Right lung (tissue), 5 donors: ENCODE results near the gene PIK3R1. TPM values are rescaled to one million over a fixed set of nuclear protein-coding genes. Genes with fewer than 3 reads are reported as not detected.

Experiments used
- DNase-seq, 2 donors: peaks; one replicate each; pipeline ENCODE4 v3.0.0-alpha.2; 2013
- polyA plus RNA-seq, 5 donors: library from polyadenylated mRNA; unstranded; fragments of 120-200 nt; gene quantifications; one replicate each; pipeline versions ENCODE4 v1.2.1 to v1.2.3, GENCODE V29; 2013; ENCODE audit warnings: inconsistent platforms in 1 of 5, low replicate concordance in 1 of 5; ENCODE audit not compliant: insufficient read length in 5 of 5, insufficient read depth in 1 of 5

PIK3R1 gene
- polyA plus RNA-seq, 5 donors, result 54.4 to 94.3 (median 79.8) TPM

DNA sequence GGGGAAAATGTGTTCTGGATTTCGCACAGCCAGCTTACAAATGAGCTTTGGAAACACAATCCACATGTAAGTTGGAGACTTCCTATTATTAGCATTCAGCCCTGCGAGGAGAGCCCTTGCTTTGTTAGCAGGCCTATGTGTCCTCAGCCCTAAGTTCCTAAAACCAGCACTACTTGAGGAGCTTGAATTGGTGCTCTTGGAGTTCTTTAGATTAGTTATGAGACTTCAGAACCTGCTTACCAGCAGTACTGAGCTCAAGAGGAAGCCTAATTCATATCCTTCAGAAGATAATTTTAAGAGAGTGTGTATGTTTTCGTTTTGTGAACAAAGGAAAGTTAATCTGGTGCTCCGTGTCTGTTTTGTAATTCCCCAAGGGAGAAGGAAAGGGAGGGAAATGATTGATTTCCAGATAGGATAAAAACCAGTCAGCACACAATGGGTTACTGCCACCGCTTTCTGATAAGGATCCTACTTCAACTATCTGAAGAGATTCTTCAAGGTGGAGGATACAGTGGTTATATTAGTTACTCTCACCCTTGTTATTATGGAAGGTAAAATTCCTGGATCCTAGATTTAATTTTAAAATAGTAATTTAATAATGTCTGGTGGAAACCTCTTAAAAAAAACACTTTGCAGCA lies 35.2 kb downstream of the PIK3R1 start:
- DNase-seq, result no peak

DNA sequence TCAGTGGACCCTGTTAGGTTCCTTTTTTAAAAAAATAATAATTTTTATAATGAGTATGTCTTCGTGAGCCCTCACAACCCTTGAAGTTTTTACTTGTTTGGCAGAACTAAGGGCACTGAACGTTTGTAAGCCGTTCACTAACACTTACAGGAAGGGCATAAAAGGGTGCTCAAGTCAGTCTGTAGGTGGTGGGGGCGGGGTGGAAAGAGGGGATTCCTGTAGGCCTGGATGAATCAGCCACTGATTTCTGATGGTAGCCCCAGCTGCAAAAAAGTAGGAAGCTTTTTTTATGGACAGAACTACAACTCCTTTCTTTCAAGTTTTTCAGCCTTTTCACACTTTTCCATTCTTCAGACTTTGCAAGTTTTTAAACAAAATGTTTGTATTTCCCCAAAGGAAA lies 35.8 kb downstream of the PIK3R1 start:
- DNase-seq, result no peak

DNA sequence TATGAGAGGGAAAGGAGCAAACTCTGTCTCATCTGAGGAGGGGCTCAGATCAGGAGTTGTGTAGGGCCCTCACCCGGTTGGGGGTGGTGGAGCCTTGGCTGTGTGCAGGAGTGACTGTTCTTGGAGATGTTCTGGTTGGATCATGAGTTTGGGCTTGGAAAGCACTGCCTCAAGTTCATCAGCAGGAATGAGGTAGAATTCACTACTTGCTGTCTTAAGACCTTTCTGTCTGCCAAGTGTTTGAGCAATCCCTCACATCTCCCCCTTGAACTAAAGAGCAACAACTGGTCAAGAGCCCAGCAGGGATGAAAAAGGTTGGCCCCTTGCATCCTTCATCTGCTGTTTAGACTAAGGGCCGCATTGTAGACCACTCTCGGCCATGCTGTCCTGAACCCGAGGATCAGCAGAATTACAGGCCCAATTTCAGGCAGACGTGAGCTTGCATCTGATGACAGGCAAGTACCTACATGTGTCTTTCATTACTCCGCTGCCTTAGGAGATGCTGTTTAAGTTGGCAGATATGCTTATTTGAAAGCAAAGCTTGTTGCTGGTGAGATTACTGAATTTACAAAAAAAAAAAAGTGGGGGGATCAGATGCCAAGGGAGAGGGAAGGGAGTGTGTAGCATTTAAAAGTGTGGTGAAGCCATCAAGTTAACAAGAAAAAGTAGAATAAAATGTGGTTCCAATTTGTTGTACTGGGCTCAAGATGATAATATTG lies 36.4 kb downstream of the PIK3R1 start:
- DNase-seq, result no peak

DNA sequence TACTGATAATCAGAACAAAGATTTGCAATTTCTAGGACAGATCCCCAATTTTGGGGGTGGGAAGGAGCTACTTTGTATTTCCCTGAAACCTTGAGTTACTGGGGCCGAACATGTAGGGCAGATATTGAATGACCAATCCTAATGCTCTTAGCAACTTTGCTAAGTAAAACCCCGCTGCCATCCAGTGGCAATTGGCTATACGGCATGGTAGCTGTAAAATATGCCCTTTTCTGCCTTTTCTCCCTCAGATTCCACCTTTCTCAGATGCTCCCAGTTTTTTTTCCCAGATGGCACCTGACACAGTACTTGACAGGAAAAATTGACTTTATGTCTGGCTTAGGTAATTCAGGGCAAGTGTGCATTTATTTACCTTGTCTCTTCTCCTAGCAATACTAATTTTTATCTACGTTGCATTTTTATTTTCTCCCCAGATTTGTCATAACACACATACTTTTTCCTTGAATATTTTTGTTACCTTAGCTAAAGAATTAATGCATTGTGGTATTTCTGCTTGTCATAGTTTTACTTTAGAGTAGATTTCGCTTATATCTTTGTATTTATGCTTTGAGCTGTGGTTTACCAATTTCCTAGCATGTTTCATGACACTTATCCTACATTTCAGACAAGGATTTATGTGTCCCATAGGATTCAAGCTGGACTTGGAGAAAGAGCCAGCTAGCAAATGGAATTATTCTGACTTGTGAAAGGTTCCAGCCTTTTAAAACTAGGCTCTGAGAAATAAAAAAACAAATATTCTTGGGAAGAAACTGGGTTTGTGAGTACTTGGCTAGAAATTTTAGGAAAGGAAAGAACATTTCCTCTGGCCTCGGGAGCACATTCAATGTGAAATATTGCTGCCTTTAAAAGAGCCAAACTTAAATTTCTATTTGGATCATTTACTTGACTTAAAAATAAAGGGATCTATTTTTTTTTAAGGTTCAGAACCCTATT lies 37.4 kb downstream of the PIK3R1 start:
- no peak for DNase-seq

DNA sequence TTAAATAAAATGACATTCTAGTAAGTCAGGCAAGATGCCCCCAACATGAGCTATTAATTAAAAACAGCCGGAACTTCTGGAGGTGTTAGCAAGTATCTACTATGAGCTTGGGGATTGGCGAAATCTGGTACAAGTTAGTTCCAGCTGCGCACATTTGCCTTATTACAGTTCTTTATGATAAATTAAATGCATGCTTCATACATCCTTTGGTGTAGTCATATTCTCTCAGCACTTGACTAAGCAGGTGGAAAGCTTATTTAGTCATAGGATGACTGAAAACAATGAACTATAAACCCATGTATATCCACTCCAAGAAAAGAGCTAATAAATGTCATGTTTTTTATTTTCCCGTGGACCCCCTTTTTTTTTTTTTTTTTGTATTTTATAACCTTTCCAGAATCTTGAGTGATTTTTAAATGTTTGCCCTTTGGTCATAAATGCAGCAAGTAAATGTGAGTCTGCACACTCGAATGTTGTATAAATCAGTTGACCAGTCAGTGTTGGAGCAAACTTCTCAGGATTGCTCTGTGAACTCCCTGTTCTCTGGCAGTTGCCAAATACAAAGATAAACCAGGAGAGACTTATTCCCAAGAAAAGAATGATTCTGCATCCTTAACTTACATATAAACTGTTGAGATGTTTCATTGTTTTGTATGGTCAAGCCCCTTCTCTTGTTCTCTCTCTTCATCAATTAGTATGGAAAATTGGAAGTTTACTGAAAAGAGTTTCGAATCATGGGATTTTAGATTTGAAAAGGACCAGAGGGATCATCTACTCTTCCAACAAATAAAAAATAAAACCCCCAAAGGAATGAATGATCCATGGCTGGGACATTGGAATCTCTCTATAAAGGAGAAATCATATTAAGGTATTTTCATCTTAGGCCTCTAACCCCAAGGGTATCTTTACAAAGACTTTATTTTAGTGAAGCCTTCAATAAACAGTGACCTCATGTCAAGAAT lies 38.3 kb downstream of the PIK3R1 start:
- no peak for DNase-seq

DNA sequence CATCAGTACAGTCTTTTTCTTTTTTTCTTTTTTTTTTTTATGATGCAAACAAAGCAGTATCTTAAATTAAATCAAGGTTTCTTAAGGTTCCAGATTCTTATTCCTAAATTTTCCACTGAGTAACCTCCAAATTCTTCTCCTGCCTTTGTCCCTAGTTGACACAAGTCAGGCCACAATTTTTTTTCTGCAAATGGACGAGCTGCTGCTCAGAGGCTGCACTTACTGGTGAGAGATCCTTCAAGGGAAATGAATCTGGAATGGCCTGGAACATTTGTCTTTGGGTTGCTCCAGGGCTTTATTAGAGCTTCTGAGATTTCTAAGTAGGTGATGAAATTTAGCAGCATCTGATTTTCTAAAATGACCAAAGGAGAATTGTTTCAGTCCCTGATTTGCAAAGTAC lies 39.3 kb downstream of the PIK3R1 start:
- no peak for DNase-seq

DNA sequence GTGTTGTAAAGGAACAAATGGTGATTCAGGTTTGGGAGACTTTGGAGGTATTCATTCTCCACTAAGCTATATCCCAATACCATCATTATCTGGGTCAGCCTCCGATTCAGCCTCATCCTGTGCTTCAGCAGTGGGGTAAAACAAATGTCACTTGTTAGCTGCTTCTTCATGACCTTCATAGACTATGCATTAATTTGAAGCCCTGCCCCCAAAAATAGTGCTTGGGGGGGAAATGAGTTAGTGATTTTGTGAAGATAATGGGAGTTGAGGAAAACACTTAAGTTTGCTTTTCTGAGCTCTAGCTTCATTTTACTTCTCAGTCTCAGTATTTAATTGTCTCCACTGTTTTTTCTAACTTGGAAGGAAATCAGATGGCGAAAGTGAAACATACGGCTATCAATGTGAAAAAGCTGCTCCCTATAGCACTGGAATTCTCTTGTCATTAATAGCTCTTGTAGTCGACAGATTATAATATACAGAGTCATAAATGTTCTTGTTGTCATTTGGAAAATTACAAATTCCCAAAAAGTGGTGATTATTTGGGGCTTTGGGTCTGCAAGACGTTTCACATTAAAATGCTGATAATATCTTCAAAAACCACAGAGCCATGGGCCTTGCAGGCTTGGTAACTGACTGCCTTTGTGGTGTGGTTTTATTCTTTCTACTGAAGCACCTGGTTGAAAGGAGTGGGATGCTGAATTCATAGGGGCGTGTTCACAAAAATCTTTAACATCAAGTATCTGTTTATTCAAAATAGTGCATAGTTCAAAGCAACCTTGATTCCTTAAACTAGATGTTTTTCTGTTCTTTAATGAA lies 40.0 kb downstream of the PIK3R1 start:
- DNase-seq, result no peak

DNA sequence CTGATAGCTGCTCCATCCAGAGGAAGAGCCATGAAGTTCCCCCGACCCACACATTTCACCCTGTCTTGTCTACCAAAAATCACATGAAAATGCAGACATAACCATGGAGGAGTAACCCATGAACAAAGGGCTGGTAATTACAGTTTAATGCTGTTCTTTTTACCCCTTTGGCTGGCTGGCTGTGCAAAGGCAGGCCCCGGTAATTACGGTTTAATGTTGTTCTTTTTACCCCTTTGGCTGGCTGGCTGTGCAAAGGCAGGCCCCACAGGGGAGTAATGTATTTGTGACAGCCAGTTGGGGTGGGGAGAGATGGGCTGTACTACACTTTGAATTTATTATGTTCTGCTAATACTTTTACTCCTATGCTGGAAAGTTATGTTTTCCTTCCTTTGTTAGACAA lies 41.7 kb downstream of the PIK3R1 start:
- no peak for DNase-seq

DNA sequence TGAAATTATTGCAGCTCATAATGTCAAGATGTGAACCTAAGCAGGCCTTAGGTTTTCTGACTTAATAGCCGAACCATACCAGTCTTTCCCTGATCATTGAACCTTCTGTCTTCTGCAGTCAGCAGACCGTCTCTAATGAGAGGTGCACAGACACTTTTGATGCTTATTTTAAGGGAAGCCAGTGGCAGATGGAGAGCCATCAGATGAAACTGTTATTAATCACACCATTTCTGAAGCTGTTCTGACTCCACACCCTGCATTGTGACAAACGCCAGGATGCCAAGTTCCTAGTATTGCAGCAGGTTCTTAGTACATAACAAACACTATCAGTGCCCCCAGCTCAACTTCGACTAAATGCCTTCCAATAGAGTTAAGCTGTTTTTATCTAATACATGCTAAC lies 43.0 kb downstream of the PIK3R1 start:
- DNase-seq, result no peak

DNA sequence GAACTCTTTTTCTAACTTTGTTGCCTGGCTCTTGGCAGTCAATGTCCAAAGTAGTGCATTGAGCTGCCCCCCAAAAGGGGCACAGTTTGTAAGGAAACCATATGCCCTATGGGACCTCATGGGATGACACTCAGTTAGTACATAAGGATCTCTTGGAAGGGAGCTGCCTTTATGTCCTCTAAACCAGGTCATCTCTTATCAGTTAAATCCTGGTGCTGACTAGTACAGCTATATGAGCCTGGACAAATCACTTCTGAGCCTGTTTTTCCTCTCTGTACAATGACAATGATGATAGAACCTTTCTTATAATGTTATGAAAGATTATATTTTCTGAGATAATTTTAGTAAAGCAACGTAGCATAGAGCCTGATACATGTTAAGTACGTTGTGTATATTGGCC lies 44.1 kb downstream of the PIK3R1 start:
- no peak for DNase-seq

DNA sequence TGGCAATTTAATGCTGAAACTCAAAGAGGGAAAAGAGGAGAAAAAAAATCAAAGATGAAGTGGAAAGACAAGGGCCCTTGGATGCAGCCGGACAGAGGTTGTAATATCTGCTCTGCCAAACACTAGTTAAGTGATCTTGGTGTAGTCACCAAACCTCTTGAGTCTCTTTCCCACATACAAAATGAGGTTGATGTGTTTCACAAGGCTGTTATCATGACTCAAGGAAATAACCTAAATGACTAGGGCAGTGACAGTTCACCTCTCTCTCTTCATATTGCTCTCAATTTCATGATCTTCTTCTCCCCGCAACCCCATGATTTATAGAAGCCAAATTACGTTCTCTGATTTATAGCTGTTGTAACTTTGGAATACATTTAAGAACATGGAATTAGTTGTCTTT lies 44.9 kb downstream of the PIK3R1 start:
- no peak for DNase-seq

DNA sequence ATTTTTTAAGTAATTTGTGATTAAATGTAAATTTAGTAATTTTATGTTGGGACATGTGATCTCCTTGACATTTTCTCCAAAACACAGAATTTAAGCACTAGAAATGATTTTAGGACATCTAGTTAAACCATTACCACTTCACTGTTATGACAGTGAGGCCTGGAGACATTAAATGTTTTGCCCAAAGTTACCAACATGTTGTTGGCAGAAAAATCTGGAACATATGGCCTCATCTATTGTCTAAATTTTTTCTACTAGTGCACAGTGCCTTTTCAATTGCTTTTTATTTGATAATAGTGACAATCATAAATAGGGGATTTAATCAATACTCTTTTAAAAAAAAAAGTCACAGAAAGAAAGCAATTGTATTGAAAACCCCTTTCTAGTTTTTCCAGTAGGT lies 45.6 kb downstream of the PIK3R1 start:
- DNase-seq, result no peak

DNA sequence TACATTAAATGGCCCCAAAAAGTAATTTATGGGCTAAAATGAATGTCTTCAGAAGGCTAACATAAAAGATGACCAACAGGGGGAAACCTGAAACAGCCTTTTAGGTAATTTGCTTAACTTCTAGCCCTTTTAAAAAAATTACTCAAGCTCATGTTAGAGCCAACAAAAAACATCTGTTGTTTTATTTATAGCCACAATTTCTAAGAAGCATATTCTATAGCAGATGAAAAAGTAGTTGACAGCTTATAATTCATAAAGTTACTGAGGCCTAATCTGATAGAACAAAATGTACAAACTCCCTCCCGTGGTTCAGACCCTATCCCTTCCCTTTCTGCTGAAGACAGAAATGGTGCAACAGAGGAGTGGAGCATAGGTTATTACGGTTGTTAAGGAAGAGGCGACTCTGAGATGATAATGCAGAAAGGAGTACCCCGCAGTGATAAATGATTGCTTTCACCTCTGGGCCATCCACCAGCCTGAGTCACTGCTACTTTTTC lies 46.1 kb downstream of the PIK3R1 start:
- DNase-seq, result peak in 1 of 2 donors; percentile 56

DNA sequence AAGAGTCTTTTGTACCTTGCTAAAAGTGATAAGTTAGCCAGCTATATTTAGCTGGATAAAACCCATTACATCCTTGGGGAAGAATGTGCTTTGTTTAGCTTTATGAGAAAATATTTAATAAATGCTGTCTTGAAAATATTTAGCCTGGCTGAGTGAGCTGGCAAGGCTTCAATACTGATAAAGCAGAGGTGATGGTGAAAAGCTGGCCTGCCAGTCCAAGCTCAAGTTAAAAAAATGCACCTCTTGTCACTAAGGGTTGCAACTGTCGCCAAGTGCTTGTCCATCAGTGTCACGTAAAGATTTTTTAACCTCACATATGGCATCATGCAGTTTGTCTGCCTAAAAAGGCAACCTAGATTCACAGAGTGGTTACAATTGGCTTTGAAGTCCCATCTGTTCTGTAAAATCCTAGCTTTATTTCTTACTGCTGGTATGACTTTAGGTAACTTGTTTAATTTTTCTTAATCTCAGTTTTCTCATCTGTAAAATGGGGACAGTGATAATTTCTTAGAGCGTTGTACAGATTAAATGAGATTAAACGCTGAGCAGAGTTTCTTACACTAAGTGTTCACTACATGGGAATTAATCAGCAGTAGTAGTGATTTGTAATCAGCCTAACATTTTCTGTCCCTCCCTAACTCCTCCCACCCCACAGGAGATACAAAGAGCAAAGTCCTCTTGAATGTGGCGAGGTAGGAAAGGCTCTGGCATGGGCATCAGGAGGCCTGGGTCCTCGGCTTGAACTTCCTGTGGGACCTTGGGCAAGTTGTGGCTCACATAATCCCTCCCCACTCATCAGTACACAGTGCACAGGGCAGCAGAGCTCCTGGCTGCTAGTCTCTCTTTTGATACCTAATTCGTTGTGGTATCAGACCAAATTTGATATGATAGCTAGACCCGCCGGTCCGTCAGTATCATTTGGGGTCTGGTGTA lies 48.7 kb downstream of the PIK3R1 start:
- DNase-seq, result peak; percentile 75 to 80

DNA sequence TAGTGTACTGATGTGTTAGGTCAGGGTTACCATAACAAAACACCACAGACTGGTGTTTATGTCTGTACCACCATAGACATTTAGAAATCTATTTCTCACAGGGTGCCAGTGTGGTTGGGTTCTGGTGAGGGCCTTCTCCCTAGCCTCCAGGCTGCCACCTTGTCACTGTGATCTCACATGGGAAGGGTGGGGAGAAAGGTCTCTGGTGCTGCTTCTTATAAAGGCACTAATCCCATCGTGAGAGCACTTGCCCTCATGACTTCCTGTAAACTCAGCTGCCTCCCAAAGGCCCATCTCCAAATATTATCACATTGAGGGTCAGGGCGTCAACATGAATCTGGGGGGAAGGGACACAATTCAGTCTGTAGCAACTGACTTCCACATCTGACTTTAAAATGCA lies 49.8 kb downstream of the PIK3R1 start:
- no peak for DNase-seq

DNA sequence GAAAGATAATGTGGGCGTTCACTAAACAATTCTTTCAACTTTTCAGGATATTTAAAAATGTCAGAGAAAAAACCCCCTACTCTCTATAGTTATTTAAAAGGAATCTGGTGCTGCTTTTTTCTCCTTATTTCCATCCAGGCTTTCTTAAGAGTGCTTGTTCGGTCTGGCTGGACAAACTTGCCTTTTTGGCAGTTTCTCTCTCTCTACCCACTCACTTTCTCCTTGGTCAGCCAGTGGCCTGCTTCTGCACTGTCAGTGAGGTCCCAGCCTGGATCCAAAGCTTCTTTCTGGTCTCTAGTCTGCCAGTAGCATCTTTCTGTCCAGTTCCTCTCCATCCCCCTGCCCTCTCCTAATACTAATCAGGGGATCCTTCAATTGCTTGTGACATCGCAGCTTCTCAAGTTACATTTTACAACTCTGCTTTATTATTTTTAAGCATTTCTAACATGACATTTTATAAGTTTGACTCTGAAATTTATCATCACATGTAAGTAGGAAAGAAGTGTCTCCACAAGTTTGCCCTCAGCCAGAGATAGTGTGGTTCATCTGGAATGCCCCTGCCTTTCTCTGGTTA lies 50.4 kb downstream of the PIK3R1 start:
- DNase-seq, result no peak

DNA sequence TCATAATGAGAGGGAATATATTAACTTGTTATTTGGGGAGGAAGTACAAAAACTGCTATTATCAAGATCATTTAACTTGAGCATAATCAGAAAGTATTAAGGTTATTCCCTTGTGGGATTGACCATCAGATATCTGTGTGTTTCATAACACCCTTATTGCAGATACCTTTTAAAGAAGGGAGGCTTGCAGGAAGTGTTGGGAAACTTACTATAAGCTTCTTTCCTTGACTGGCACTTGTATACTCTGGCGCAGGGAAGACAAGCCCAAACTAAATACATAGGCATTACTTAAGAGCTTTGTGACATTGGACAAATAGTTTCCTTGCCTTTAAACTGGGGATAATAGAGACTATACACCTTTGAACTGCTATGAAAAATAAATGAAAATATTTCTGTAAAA lies 50.9 kb downstream of the PIK3R1 start:
- DNase-seq, result no peak

DNA sequence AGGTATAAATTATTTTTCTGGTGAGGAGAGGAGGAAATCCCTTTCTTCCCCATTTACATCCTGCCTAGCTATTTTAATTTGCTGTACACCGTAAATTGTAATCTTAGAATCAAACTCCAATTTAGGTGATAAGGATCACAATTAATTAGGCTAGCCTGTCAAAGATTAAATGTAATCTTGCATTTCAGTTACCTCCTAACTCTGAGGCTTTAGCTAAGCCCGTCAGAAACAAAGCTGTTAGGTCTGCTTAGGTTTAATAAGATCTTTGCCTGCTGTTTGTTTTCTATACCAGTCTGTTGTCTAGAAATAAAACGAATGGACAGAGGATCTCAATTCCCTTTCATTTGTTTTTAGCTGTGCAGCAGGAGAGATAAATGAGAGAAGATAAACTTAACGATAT lies 51.5 kb downstream of the PIK3R1 start:
- no peak for DNase-seq
